ENCODE data around the gene LGI1. TPM values are rescaled to one million over a fixed set of nuclear protein-coding genes. Genes with fewer than 3 reads are reported as not detected.

The LGI1 gene
- total RNA-seq, 3 donors from 2014 or later: 0.15 to 0.48 TPM; not detected in 1

- no peak for DNase-seq (ENCODE audit: low spot score in 2 of 2)
- no peaks in the 10 kb centered on the region for H3K4me1 ChIP-seq
- no peak for TF ChIP-seq POLR2A (IDR thresholded peaks at IDR 0.05)
- TF ChIP-seq, protein P1, sequence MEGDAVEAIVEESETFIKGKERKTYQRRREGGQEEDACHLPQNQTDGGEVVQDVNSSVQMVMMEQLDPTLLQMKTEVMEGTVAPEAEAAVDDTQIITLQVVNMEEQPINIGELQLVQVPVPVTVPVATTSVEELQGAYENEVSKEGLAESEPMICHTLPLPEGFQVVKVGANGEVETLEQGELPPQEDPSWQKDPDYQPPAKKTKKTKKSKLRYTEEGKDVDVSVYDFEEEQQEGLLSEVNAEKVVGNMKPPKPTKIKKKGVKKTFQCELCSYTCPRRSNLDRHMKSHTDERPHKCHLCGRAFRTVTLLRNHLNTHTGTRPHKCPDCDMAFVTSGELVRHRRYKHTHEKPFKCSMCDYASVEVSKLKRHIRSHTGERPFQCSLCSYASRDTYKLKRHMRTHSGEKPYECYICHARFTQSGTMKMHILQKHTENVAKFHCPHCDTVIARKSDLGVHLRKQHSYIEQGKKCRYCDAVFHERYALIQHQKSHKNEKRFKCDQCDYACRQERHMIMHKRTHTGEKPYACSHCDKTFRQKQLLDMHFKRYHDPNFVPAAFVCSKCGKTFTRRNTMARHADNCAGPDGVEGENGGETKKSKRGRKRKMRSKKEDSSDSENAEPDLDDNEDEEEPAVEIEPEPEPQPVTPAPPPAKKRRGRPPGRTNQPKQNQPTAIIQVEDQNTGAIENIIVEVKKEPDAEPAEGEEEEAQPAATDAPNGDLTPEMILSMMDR (IDR thresholded peaks at IDR 0.05): no peak
- no peak for TF ChIP-seq POLR2AphosphoS5 (IDR thresholded peaks at IDR 0.05)
- no peak overlapping the region for H3K4me3 ChIP-seq
- H3K27ac ChIP-seq: no peak overlapping the region
- H3K9me3 ChIP-seq: no peaks in the 10 kb centered on the region
- intact Hi-C loops (cut with DNase I; ENCODE audit: low total_unique reads): no loop called here
- H3K27me3 ChIP-seq: no peaks in the 10 kb centered on the region
- H3K36me3 ChIP-seq: no peaks in the 10 kb centered on the region
These were observed 4.0 kb upstream of the LGI1 start for GRCh38 chr10:93753621-93754250.

DNA sequence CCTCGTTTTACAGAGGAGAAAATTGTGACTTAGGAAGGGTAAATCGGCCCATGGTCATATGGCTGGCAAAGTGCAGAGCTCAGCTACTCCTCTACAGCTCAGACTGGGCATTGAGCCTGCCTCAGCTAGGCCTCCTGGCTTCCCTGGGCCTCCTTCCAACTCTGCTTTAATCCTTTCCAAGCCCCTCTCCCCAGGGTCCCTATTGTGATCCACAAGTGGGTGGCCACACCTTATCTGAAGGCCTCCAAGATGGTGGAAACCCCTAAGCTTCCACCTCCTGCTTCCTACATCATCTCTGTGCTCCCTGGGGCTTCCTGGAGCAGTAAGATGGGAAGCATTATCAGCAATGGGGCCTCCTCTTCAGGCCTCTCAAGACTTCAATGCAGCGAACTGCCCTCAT, 3.0 kb upstream of the LGI1 start:
- Histone ChIP-seq H3K27ac (no peak overlapping the region), H3K9me3 (no peaks in the 10 kb centered on the region), H3K4me3 (no peak overlapping the region), H3K36me3 (no peaks in the 10 kb centered on the region), H3K4me1 (no peaks in the 10 kb centered on the region), H3K27me3 (no peaks in the 10 kb centered on the region)
- intact Hi-C loops (cut with DNase I; ENCODE audit: low total_unique reads): no loop called here
- DNase-seq (ENCODE audit: low spot score in 2 of 2): no peak
- TF ChIP-seq POLR2A (IDR thresholded peaks at IDR 0.05) (no peak), POLR2AphosphoS5 (IDR thresholded peaks at IDR 0.05) (no peak)
- TF ChIP-seq, protein P1 (IDR thresholded peaks at IDR 0.05): no peak

DNA sequence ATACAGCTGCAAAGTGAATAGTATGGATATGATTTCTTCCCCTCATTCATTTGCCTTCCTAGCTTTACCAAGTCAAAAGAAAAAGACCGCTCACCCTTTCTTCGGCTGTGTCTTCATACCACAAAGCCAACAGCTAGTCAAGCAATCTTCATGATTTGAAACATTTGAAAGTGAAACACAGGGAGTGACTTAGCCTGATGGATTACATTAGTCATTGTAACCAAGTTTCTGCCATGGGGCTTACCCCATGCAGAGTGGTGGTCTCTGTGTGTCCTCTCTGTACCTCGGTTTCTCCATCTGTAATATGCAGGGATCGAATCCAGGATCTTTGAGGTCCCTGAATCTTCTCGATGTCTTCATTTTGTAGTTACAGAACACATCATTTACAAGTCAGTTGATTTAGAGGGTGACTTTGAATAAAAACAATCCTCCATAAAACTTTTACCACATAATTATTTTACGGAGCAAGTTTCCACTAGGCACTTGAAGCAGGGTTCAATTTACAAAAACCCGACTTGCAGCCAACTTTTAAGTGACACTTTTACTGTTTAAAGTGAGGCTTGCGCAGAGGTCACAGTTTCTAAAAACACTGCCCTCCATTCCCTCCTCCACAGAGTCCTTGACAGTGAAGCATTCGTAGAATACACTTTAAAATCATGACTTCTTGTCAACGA, 2.2 kb upstream of the LGI1 start:
- Histone ChIP-seq H3K4me3 (no peak overlapping the region), H3K27me3 (no peaks in the 10 kb centered on the region), H3K27ac (no peak overlapping the region), H3K4me1 (no peaks in the 10 kb centered on the region), H3K36me3 (no peaks in the 10 kb centered on the region), H3K9me3 (no peaks in the 10 kb centered on the region)
- intact Hi-C loops (cut with DNase I; ENCODE audit: low total_unique reads): no loop called here
- no peak for TF ChIP-seq POLR2AphosphoS5 (IDR thresholded peaks at IDR 0.05)
- TF ChIP-seq POLR2A (IDR thresholded peaks at IDR 0.05): no peak
- TF ChIP-seq, protein P1 (IDR thresholded peaks at IDR 0.05): no peak
- no peak for DNase-seq (ENCODE audit: low spot score in 2 of 2)

DNA sequence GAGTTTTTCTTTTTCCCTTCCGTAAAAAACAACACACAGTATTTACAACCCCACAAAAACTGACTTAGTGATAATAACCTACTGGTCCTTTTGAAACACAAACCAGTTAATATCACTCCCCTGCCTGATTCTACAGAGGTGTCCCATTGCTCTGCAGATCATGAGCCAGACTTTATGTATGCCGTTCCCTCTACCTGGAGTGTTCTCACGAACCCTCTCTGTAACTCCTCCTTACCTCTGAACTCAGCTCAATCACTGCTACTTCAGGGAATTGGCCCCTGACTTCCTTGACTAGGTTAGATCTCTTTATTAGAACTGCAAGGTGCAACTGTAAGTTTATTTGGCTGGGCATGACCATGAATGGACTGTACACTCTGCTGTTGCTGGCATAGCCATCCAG, 1.6 kb upstream of the LGI1 start:
- no peak overlapping the region for H3K27ac ChIP-seq
- no peaks in the 10 kb centered on the region for H3K9me3 ChIP-seq
- no peaks in the 10 kb centered on the region for H3K4me1 ChIP-seq
- TF ChIP-seq, protein P1 (IDR thresholded peaks at IDR 0.05): no peak
- no peak for TF ChIP-seq POLR2AphosphoS5 (IDR thresholded peaks at IDR 0.05)
- no peak for TF ChIP-seq POLR2A (IDR thresholded peaks at IDR 0.05)
- no peak for DNase-seq (ENCODE audit: low spot score in 2 of 2)
- no peak overlapping the region for H3K4me3 ChIP-seq
- intact Hi-C loops (cut with DNase I; ENCODE audit: low total_unique reads): no loop called here
- no peaks in the 10 kb centered on the region for H3K36me3 ChIP-seq
- no peaks in the 10 kb centered on the region for H3K27me3 ChIP-seq

DNA sequence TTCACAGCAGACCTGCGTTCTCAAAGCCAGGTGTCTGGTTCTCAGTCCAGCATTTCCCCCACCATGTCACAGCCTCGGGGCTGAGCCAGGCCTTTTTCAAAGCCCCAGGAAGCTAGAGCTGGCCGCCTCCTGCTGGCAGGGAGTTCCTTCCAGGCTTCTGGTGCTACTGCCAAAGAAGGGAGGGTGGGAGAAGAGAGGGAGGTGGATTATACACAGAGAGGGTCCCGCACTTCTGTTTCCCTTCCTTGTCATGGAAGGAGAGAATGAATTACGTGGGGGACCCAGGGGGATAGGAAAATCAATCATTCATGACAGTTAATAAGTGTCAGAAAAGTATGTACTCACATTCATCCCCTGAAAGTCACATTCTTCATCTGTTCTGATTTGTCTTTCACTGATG, 600 bp upstream of the LGI1 start:
- Histone ChIP-seq H3K27ac (no peak overlapping the region), H3K4me1 (no peaks in the 10 kb centered on the region), H3K27me3 (no peaks in the 10 kb centered on the region), H3K9me3 (no peaks in the 10 kb centered on the region), H3K4me3 (peak overlapping the region in 2 of 3 donors; percentile 16 to 39), H3K36me3 (no peaks in the 10 kb centered on the region)
- TF ChIP-seq POLR2A (IDR thresholded peaks at IDR 0.05) (no peak), POLR2AphosphoS5 (IDR thresholded peaks at IDR 0.05) (no peak)
- TF ChIP-seq, protein P1 (IDR thresholded peaks at IDR 0.05): no peak
- DNase-seq (ENCODE audit: low spot score in 2 of 2): no peak
- intact Hi-C loops (cut with DNase I; ENCODE audit: low total_unique reads): no loop called here

Measured in breast epithelium (tissue), 4 donors.